Measurements from ENCODE around the gene AMIGO1.

Gene AMIGO1

DNA sequence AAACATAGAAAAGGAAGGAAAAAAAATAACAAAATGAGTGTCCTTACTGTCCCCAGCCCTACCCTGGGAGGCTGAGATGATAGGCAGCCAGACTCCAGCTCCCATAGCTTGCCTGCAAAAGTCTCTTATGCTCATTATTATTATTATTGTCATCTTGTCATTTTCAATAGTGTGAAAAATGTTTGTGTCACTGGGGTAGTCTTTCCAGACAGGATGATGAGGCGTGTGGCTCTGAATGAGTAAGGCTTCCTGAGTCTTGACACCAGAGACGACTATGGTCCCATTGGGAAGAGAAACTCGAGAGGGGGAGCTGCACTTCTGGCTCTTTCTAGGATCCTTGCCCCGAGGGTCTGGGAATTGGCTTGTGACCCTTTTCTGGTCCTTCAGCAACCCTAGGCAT is 16.7 kb downstream of the AMIGO1 start:
- H3K36me3 ChIP-seq (replicated peaks; ENCODE audit: low read depth, low read length) = peaks cover 8% of the 10 kb centered on the region
- H3K27me3 ChIP-seq (ENCODE audit: low read depth, low read length) = no peaks in the 10 kb centered on the region
- H4K20me1 ChIP-seq (ENCODE audit: insufficient read depth, low read length) = no peaks in the 10 kb centered on the region
- H3K9me3 ChIP-seq (ENCODE audit: insufficient read depth, low read length) = no peaks in the 10 kb centered on the region
- TF ChIP-seq, protein P1, sequence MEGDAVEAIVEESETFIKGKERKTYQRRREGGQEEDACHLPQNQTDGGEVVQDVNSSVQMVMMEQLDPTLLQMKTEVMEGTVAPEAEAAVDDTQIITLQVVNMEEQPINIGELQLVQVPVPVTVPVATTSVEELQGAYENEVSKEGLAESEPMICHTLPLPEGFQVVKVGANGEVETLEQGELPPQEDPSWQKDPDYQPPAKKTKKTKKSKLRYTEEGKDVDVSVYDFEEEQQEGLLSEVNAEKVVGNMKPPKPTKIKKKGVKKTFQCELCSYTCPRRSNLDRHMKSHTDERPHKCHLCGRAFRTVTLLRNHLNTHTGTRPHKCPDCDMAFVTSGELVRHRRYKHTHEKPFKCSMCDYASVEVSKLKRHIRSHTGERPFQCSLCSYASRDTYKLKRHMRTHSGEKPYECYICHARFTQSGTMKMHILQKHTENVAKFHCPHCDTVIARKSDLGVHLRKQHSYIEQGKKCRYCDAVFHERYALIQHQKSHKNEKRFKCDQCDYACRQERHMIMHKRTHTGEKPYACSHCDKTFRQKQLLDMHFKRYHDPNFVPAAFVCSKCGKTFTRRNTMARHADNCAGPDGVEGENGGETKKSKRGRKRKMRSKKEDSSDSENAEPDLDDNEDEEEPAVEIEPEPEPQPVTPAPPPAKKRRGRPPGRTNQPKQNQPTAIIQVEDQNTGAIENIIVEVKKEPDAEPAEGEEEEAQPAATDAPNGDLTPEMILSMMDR (IDR thresholded peaks at IDR 0.05; ENCODE audit: low read depth, low read length) = no peak
- no peak for TF ChIP-seq EZH2phosphoT487 (IDR thresholded peaks at IDR 0.05; ENCODE audit: low read depth)
- peaks cover 9% of the 10 kb centered on the region for H3K4me1 ChIP-seq (ENCODE audit: low read length)
- no peak overlapping the region for H3K4me3 ChIP-seq (ENCODE audit: low read length)
- H2AFZ ChIP-seq (ENCODE audit: low read depth, low read length) = no peak overlapping the region
- no peak overlapping the region for H3K27ac ChIP-seq (ENCODE audit: low read length)
- no peak overlapping the region for H3K9ac ChIP-seq (ENCODE audit: low read length)
- peaks cover 11% of the 10 kb centered on the region; the same call in 1 of the 2 replicates for H3K79me2 ChIP-seq (ENCODE audit: low read length)
- no peak overlapping the region for H3K4me2 ChIP-seq (ENCODE audit: low read length)

DNA sequence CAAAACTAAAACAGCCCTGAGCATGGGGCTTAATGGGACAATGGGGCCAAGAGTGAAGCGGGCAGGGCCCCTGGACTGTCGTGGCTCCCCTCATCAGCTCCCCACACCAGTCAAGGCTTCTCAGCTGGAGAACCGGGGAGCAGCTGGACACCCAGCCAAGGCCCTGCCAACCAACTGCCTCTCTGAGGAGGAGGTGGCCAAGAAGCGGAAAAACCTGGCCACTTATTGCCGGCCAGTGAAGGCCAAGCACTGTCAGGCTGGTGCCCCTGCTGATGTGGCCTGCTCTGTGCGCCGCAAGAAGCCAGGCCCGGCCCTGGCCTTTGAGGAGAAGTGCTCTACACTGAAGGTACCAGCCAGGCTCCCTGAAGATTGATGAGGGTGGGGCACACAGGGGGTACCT is 18.2 kb downstream of the AMIGO1 start:
- Histone ChIP-seq H3K4me1 (ENCODE audit: low read length) (peaks cover 9% of the 10 kb centered on the region), H3K4me3 (ENCODE audit: low read length) (no peak overlapping the region), H4K20me1 (ENCODE audit: insufficient read depth, low read length) (no peaks in the 10 kb centered on the region), H3K36me3 (replicated peaks; ENCODE audit: low read depth, low read length) (peaks cover 7% of the 10 kb centered on the region), H2AFZ (ENCODE audit: low read depth, low read length) (no peak overlapping the region), H3K79me2 (ENCODE audit: low read length) (peaks cover 11% of the 10 kb centered on the region; the same call in 1 of the 2 replicates), H3K9me3 (ENCODE audit: insufficient read depth, low read length) (no peaks in the 10 kb centered on the region), H3K9ac (ENCODE audit: low read length) (no peak overlapping the region), H3K27ac (ENCODE audit: low read length) (no peak overlapping the region), H3K4me2 (ENCODE audit: low read length) (no peak overlapping the region), H3K27me3 (ENCODE audit: low read depth, low read length) (no peaks in the 10 kb centered on the region)
- TF ChIP-seq, protein P1 (IDR thresholded peaks at IDR 0.05; ENCODE audit: low read depth, low read length) = no peak
- TF ChIP-seq EZH2phosphoT487 (IDR thresholded peaks at IDR 0.05; ENCODE audit: low read depth) = no peak

DNA sequence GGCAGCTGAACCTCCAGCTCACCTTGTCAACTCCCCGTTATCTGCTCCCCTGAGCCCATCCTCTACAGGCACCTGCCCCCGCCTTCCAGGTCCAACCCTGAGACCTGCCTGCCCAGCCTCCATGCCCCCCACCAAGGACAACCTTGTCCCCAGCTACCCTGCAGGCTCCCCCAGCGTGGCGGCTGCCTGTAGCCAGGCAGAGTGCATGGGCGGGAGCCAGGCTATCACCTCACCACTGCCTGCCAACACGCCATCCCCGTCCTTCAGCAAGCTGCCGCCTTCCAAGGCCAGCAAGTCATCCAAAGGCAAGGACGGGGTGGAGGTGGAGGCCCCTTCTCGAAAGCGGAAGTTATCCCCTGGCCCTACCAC is 18.6 kb downstream of the AMIGO1 start:
- Histone ChIP-seq H3K4me2 (ENCODE audit: low read length) (no peak overlapping the region), H3K27ac (ENCODE audit: low read length) (no peak overlapping the region), H3K36me3 (replicated peaks; ENCODE audit: low read depth, low read length) (peaks cover 3% of the 10 kb centered on the region), H4K20me1 (ENCODE audit: insufficient read depth, low read length) (no peaks in the 10 kb centered on the region), H3K27me3 (ENCODE audit: low read depth, low read length) (no peaks in the 10 kb centered on the region), H3K4me1 (ENCODE audit: low read length) (peaks cover 9% of the 10 kb centered on the region), H3K9me3 (ENCODE audit: insufficient read depth, low read length) (no peaks in the 10 kb centered on the region), H3K79me2 (ENCODE audit: low read length) (peaks cover 11% of the 10 kb centered on the region; the same call in 1 of the 2 replicates), H3K9ac (ENCODE audit: low read length) (no peak overlapping the region), H2AFZ (ENCODE audit: low read depth, low read length) (no peak overlapping the region), H3K4me3 (ENCODE audit: low read length) (no peak overlapping the region)
- TF ChIP-seq EZH2phosphoT487 (IDR thresholded peaks at IDR 0.05; ENCODE audit: low read depth) = no peak
- TF ChIP-seq, protein P1 (IDR thresholded peaks at IDR 0.05; ENCODE audit: low read depth, low read length) = no peak

DNA sequence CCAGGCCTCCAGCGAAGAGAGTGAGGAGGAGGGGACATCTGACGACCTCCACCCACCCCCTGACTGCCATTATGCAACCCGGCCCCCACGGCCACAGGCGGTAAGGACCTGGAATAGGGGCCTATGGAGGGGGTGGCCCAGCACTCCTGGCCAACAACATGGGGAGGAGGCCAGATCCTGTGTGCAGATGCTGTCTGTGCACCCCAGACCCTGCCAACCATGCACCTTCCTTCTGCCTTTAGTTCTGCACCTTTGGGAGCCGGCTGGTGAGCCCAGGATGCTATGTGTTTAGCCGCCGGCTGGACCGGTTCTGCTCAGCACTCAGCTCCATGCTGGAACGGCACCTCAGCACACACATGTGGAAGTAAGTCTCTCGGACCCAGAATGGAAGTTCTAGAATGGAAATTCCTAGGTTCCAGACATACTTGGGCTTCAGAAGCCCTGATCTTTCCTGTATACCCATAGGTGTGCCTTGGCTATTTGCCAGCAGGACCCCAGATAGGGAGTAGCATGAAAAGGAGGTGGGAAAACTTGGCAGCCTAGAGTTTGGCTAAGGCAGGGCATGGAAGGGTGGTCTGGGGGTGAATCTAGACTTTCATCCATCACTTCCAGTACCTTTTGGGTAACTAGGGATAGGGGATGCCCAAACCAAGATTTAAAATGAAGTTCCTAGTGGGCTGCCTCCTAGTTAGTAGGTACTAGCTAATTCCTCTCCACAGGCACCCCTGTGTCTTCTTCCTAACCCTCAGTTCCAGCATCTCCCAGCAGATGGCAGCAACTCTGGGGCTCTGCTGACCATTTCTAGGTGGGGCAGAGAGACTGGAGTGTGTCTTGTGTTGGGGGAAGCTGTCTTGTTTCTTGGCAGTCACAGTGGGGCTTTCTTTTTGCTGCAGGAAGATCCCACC is 19.2 kb downstream of the AMIGO1 start:
- Histone ChIP-seq H2AFZ (ENCODE audit: low read depth, low read length) (no peak overlapping the region), H3K9me3 (ENCODE audit: insufficient read depth, low read length) (no peaks in the 10 kb centered on the region), H3K9ac (ENCODE audit: low read length) (no peak overlapping the region), H3K79me2 (ENCODE audit: low read length) (peaks cover 7% of the 10 kb centered on the region; the same call in 1 of the 2 replicates), H3K36me3 (replicated peaks; ENCODE audit: low read depth, low read length) (no peaks in the 10 kb centered on the region), H4K20me1 (ENCODE audit: insufficient read depth, low read length) (no peaks in the 10 kb centered on the region), H3K27me3 (ENCODE audit: low read depth, low read length) (no peaks in the 10 kb centered on the region), H3K4me3 (ENCODE audit: low read length) (no peak overlapping the region), H3K27ac (ENCODE audit: low read length) (no peak overlapping the region), H3K4me2 (ENCODE audit: low read length) (no peak overlapping the region), H3K4me1 (ENCODE audit: low read length) (peaks cover 12% of the 10 kb centered on the region)
- TF ChIP-seq, protein P1 (IDR thresholded peaks at IDR 0.05; ENCODE audit: low read depth, low read length) = peak; percentile 60
- no peak for TF ChIP-seq EZH2phosphoT487 (IDR thresholded peaks at IDR 0.05; ENCODE audit: low read depth)
